ENCODE data around the gene PCDH15.
"Not testable (repeated sequence)": the region's sequence is repeated elsewhere in the genome, so short reads cannot be mapped to it uniquely, and the experiment has no call there.

The PCDH15 gene

DNA sequence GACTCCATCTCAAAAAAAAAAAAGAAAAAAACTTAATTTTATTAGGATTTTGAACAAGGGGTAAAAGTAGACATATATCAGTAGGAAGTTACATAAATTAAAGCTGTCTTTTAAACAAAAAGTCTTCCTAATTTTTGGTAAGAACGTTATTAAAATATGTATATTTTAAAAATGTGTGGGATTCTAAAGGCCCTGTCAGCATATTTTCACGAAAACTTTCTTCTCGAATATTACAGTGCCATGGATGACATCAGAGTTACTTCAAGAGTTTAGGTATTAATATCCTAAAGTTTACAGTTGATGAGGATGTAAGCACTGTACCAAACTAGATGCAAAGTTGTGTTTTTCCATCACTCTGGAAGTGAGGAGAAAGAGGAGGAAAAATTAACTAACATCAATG lies 820.8 kb downstream of the PCDH15 start:
- no peak for DNase-seq (ENCODE audit: low spot score)

DNA sequence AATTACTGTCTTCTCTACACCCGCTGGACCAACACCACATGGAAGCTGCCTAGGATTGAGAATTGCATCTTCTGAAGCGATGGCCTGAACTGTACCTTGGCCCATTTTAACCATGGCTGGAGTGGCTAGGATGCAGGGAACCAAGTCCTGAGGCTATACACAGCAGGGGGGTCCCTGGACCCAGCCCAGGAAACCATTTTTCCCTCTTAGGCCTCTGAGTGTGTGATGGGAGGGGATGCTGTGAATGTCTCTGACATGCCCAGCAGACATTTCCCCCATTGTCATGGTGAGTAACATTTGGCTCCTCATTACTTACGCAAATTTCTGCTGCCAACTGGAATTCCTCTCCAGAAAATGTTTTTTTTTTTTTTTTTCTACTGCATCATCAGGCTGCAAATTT lies 822.7 kb downstream of the PCDH15 start:
- no peak for DNase-seq (ENCODE audit: low spot score)

DNA sequence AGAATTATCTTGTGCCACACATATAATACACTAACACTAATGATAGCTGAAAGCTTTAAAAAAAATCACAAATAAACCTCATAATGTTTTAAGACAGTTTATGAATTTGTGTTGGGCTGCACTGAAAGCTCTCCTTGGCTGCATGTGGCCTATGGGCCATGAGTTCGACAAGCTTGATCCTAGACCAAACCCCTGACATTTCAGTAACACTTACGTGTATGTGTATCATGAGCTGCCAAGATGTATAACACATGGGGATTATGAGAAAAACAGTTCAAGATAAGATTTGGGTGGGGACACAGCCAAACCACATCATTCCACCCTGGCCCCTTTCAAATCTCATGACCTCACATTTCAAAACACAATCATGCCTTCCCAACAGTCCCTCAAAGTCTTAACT lies 823.8 kb downstream of the PCDH15 start:
- DNase-seq (ENCODE audit: low spot score) = no peak

DNA sequence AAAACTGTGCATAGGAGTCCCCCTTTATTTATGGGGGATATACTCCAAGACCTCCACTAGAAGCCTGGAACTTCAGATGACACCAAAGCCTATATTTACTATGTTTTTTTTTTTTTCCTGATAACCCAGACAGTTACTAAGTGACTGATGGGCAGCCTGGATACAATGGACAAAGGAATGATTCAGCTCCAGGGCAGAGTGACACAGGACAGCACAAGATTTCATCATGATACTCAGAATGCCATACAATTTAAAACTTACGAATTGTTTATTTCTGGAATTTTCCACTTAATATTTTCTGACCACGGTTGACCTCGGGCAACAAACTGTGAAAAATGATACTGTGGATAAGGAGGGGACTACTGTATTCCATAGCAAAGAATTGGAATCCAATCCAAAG lies 843.6 kb downstream of the PCDH15 start:
- DNase-seq (ENCODE audit: low spot score) = no peak

DNA sequence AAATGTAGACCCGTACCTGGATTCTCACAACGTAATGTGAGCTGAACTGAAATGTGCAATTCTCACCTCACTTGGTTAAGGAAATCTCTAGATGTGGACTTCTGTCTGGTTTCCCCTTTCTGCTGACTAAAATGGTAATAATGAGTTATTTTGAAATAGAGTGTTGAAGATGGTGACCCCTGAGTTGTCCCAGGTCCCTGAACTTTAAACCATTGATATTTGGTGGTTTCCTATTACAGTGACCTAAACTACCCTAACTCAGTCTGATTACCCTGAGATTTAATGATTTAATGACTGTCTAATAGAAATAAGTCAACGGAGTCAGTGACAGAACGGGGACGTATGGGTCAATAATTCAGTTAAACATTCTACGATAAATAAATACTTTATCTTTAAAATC lies 845.9 kb downstream of the PCDH15 start:
- DNase-seq (ENCODE audit: low spot score) = no peak

DNA sequence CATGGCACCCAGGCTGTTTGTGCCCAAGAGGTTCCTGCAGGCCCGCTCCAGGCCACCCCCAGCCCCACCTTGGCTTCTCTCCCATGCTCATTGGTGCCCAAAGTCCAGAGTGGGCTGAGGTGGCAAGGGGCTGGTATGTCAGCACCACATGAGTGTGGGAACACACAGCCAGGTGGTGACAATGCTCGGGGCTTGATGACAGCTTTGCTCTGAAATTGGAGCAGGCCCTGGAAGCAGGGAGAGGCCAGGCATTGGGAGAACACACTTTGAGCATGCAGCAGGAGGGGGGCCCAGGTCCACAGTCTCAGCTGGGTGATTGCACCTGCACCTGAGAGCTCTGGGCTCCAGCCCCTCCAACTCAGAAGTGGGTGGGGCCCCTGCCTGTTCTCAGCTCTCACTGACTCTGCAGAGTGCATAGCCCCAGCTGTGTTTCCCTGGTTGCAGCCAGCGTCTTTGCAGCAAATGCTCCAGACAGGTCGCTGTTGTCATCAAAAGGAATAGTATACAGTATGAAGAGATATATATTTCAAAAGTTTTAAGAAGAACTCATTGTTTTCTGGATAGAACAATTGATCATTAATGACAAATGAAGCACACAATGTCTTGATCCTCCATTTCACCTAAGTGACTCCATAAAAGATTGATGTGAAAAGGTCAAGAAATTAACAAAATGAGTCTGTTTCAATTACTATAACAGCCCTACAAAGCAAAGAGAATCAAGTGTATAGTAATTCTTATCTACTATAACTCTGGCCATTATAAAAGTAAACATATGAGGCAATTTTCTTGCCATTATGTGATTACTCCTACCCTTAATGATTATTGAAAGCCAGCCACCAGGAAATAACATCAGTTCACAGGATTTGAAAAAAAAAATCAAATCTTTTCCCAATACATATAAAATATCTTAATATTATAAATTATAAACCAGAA lies 848.1 kb downstream of the PCDH15 start:
- no peak for DNase-seq (ENCODE audit: low spot score)

DNA sequence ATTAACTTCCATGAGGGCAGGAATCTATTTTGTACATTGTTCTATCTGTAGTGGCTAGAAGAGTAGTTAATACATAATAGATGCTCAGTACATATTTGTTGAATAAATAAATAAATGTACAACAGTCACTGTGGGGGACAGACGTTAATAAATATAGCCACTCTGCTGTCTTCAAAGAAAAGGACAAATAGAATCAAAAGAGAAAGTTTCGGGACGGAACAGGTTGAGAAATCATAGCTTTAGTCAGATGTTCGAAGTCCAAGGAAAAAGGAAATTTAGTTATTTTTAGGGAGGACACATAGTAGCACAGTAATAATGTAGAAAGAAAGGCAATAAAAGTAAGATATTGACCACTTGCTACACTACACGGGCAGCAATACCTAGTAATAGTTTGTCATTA lies 861.4 kb downstream of the PCDH15 start:
- DNase-seq (ENCODE audit: low spot score) = no peak

DNA sequence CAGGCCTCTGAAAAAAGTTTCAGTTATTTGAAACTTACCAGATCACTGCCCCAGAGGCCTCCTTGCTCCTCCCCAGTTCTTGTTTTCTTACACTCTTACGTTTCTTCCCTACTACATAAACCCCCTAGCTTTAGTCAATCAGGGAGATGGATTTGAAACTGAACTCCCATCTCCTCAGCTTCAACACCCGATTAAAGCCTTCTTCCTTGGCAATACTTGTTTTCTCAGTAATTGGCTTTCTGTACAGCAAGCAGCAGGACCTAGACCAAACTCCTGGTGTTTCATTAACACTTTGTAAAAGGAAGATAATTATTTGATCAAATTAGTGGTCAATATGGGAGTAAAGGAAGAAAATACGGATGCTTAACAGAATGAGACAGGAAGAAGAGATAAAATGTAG lies 870.4 kb downstream of the PCDH15 start:
- DNase-seq (ENCODE audit: low spot score) = no peak

DNA sequence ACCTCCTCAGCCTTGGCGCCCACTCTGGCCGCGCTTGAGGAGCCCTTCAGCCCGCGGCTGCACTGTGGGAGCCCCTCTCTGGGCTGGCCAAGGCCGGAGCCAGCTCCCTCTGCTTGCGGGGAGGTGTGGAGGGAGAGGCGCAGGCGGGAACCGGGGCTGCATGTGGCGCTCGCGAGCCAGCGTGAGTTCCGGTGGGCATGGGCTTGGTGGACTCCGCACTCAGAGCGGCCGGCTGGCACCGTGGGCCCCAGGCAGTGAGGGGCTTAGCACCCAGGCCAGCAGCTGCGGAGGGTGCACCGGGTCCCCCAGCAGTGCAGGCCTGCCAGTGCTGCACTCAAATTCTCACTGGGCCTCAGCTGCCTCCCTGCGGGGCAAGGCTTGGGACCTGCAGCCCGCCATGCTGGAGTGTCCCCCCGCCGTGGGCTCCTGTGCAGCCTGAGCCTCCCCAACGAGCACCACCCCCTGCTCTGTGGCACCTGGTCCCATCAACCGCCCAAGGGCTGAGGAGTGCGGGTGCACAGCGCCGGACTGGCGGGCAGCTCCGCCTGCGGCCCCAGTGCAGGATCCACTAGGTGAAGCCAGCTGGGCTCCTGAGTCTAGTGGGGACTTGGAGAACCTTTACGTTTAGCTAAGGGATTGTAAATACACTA lies 876.9 kb downstream of the PCDH15 start:
- DNase-seq (ENCODE audit: low spot score) = not testable (repeated sequence)

DNA sequence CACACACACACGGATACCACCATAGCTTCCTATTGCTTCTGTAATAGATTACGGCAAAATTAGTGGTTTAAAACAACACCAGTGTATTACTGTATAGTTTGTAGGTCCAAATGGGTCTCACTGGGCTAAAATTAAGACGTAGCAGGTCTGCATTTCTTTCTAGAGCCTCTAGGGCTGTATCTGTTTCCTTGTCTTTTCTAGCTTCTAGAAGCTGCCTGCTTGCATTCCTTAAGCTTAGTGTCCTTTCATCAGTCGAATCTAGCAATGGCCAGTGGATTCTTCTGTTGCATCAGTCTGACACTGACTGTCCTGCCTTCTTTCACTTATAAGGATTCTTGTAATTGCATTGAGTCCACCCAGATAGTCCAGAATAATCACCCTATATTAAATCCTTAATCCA lies 882.3 kb downstream of the PCDH15 start:
- no peak for DNase-seq (ENCODE audit: low spot score)

DNA sequence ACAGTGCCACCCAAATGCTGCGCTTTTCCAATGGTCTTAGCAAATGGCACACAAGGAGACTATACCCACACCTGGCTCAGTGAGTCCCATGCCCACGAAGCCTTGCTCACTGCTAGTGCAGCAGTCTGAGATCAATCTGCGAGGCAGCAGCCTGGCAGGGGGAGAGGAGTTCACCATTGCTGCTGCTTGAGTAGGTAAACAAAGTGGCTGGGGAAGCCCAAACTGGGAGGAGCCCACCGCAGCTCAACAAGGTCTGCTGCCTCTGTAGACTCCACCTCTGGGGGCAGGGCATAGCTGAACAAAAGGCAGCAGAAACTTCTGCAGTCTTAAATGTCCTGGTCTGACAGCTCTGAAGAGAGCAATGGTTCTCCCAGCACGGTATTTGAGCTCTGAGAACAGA lies 891.2 kb downstream of the PCDH15 start:
- DNase-seq (ENCODE audit: low spot score) = no peak

DNA sequence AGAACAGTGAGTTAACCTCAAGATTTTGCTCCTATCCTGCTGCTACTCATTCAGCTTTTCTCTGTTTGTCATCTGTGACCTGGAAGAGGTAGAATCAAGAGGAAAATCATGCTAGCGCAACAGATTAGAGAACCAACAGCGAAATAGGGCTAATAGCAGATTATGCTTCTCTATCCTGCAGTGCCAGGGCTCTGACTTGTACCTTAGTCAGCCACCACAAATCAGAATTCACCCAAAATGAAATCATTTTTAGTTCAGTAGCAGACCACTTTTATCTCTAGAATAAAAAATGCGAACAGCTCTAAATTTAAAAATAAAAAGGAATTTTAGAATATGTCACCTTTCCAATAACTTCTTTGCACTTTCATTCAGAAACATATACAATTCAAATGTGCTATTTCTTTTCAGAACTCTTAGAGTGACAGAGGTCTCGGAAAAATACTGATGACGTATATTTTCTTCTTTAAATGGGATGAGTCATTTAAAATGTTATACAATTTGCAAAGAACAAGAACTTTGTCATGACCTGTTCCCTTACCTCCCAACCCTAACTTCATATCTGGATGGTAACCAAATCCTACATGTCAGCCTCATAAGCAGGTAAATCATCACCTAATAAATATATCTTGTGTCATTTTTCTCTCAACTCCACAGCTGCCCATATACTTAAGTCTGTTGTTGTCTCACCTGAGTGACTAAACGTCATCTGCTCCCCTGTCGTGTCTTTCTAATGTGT lies 896.4 kb downstream of the PCDH15 start:
- DNase-seq (ENCODE audit: low spot score) = no peak

DNA sequence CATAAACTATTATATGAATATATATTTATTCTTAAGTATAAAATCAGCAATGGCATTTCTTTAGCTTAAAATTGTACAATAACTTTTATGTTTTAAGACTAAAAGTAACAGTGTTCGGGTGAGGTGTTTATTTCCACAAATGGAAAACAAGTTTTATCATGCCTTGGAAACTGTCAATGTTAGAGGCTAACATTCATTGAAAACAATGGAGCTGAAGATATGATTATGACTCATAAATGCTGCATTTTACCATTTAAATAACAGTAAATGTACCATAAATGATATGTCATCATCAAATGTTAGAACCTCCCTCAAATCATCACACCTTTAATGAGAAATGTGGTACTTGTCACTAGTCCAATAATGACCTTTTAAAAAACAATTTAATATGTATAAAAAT lies 897.3 kb downstream of the PCDH15 start:
- DNase-seq (ENCODE audit: low spot score) = no peak

DNA sequence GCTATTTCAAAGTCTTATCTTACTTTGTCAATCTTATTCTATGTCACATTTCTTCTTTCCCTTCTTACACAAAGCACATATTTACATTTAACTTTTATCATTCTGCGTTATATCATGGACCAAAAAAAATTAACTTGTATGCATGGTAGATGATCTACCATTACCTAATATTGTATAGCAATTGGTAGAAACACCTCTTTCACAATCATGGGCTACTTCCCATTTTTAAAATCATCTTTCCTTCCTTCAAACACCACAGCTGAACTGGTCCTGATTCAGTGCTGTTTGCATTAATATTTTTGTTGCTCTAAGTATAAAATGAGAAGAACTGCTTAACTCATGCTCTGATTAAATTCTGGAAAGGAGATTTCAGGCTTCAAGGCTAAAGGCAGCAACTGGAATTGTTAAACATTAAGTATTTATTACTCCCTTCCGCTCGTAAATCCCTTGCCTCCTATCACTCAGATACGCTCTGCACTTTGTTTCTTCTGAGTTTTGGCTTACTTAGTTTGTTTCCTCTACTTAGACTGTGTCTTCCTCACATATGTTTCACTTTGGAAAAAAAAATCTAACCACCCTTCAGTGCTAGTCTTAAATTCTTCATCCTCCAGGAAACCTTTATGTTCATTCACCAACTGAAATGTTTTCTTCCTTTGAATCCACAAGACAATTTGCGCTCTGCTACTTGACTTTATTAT lies 901.4 kb downstream of the PCDH15 start:
- DNase-seq (ENCODE audit: low spot score) = no peak

DNA sequence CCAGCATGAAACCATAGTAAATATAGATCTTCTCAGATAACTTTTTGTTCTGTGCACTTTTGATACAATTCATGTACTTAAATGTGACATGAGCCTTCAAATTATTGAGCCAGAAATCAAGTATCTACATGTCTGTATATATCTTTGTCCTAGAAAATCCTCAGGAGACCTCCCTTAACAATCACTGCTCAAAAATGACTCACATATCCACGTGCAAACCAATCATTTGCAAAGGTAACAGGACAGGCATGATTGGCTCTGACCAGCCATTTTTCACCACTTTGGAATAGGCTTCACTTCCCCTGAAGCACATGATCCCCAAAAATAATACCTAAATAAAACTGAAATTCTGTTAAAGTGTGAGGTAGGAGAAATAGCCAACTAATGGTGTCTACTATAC lies 902.5 kb downstream of the PCDH15 start:
- no peak for DNase-seq (ENCODE audit: low spot score)

DNA sequence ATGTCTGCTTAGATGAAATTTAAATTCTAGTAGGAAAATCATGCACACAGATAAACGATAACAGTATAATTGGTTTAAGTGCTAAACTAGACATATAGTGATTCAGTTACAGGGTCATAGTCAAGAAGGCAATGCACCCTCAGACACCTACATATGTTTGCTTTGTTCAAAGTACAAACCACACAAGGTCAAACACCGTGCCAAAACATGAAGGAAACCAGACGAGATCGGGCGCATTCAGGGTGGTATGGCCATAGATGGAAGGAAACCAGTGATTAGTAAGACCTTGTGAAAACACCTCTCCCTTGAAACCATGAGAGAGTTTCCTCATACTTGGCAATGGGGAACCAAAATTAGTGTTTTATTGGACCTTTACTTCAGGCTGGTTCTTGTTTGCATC lies 906.9 kb downstream of the PCDH15 start:
- no peak for DNase-seq (ENCODE audit: low spot score)

DNA sequence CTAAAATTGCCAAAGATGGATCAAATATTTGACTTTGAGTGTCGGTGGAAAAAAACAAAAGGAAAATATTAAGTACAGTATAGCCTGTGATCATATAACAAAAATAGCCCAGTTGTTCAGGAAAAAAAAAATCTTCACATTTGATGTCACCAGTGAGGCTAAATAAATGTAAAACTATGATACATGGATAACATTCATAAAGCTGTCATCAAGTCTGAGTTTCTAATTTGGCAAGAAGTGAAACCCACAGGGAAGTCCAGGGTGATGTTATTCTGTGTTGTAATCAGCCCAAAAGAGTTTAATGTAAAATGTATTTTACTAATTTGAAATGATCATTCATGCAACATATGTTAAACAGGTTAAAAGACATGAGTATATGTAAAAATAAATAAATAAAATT lies 908.0 kb downstream of the PCDH15 start:
- DNase-seq (ENCODE audit: low spot score) = no peak

DNA sequence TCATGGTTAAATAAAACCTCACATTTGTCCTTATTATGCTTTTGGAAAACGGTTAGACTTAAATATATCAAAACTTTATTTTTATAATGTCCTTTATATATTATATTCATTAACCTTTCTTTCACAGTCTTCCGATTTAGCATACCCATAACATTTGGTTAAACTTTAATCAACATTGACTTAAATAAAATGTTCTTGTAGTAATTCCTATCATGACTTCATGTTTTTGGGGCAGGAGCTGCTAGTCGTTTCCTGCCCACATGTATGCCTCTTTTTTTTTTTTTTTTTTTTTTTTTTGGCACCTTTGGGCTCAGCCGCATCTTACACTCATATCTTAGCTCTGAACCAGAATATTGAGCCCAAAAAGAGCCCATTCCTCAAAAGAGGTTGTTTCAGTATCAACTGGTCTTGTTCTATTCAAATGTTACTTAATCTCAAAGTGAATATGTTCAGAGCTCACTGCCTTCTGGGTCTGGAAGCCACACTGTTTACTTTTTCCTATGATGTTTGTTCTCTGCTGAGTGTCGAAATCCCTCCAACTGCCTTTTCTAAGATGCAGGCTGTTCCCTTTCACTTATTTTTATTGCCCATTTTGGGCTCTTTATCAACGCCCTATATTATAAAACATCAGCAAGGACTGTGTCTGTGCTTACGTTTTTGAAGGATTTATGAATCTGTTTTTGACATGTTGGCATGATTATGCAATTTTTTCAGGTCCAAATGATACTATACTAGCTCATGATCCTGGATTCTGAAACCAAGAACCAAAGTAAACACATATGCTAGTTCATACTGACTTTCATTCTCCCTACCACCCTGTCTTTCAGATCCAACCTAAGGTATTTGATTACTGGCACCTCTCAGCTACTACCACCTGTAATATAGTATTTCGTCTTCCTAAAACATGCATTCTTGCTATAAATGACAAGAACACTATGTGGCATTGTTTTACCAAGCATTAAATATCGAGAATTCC lies 914.4 kb downstream of the PCDH15 start:
- no peak for DNase-seq (ENCODE audit: low spot score)

DNA sequence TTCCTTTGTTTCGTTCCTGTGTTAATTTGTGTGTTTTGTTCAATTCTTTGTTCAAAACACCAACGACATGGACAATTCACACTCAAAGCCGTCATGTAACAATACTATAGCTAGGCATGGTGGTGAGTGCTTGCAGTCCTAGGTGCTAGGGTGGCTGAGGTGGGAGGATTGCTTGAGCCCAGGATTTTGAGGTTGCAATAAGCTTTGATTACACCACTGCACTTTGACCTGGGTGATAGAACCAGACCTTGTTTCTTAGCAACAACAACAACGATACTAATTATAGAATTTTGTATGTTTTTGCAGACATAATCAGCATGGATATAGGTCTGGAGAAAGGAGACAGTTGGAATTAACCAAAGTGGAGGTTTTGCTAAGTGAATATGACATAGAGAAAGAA lies 936.2 kb downstream of the PCDH15 start:
- no peak for DNase-seq (ENCODE audit: low spot score)

DNA sequence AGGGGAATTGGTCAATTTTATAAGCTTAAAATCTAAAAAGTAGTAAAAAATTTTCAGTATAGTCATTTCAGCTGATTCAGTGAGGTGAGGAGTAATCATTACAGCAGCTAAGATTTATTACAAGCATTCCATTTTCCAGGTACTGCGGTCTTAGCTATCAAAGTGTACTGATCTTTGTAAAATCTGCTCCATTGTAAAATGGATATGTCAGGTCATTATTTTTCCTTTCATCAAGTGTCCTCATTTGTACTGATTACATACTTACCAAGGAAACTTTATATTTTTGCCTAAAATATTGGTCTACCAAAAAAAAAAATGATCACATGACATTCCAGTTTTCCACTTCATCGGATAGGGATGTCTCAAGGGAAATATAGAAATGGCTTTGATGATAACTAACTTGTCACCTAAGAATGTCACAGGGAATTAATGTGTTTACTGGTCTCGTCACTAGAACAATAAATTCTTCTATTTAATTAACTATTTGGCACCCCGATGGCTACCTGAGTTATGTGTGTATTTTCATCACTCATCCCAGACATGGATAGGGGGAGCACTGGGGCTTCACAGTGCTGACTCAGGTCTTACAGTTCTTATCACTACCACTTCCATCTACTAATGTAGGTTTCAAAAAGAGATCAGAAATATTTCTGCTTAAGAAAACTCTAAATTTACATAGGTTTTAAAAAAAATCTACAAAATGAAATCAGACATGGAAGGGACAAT lies 948.4 kb downstream of the PCDH15 start:
- no peak for DNase-seq (ENCODE audit: low spot score)
